Trophoblast cell (in vitro differentiated cells and primary cell): ENCODE data around the gene TMEM17.

Experiments used
- DNase-seq, 2 donors: peaks; one replicate each; pipeline ENCODE4 v3.0.0-alpha.2; 2016
- H2AFZ ChIP-seq: 2 replicates; pipeline ENCODE4 v1.6.1; 2013; ENCODE audit warnings: low read length, moderate library complexity, mild to moderate bottlenecking; ENCODE audit not compliant: insufficient read depth, poor library complexity
- H2AK5ac ChIP-seq: 2 replicates; pipeline ENCODE4 v1.6.1; 2013; ENCODE audit warnings: mild to moderate bottlenecking, low read length
- H2BK120ac ChIP-seq: 2 replicates; pipeline ENCODE4 v1.6.1; 2013; ENCODE audit warnings: low read length, mild to moderate bottlenecking, moderate library complexity; ENCODE audit not compliant: insufficient read depth, poor library complexity
- H2BK12ac ChIP-seq: 2 replicates; pipeline ENCODE4 v1.6.1; 2013; ENCODE audit warnings: mild to moderate bottlenecking, low read length, moderate library complexity
- H2BK5ac ChIP-seq: 2 replicates; pipeline ENCODE4 v1.6.1; 2013; ENCODE audit warnings: low read length, low read depth, moderate library complexity, mild to moderate bottlenecking; ENCODE audit not compliant: poor library complexity
- H3K14ac ChIP-seq: 2 replicates; pipeline ENCODE4 v1.6.1; 2013; ENCODE audit warnings: mild to moderate bottlenecking, low read length
- H3K18ac ChIP-seq: 2 replicates; pipeline ENCODE4 v1.6.1; 2013; ENCODE audit warnings: mild to moderate bottlenecking, low read length
- H3K23ac ChIP-seq: 2 replicates; pipeline ENCODE4 v1.6.1; 2013; ENCODE audit warnings: low read length
- H3K27ac ChIP-seq: 2 replicates; pipeline ENCODE4 v1.5.1; 2013; ENCODE audit warnings: low read depth, mild to moderate bottlenecking, inconsistent platforms, low read length, moderate library complexity
- H3K27me3 ChIP-seq: 2 replicates; pipeline ENCODE4 v1.6.1; 2013; ENCODE audit warnings: inconsistent platforms, mild to moderate bottlenecking, low read length, moderate library complexity; ENCODE audit not compliant: insufficient read depth
- H3K36me3 ChIP-seq, 2 experiments: 1 replicate in 1 of 2; 2 replicates in 1 of 2; pipeline ENCODE4 v1.6.1; 2013; ENCODE audit warnings: low read length in 2 of 2, mild to moderate bottlenecking in 2 of 2, moderate library complexity in 1 of 2; ENCODE audit not compliant: insufficient read depth in 2 of 2, control insufficient read depth in 1 of 2
- H3K4ac ChIP-seq: 2 replicates; pipeline ENCODE4 v1.6.1; 2013; ENCODE audit warnings: low read depth, mild to moderate bottlenecking, low read length, moderate library complexity
- H3K4me1 ChIP-seq, 2 experiments: 1 replicate in 1 of 2; 2 replicates in 1 of 2; pipeline ENCODE4 v1.6.1; 2013; ENCODE audit warnings: low read length in 2 of 2, mild to moderate bottlenecking in 2 of 2, moderate library complexity in 1 of 2; ENCODE audit not compliant: insufficient read depth in 2 of 2, control insufficient read depth in 1 of 2
- H3K4me2 ChIP-seq: 2 replicates; pipeline ENCODE4 v1.6.1; 2013; ENCODE audit warnings: inconsistent platforms, mild to moderate bottlenecking, low read length, moderate library complexity
- H3K4me3 ChIP-seq: 2 replicates; pipeline ENCODE4 v1.5.1; 2013; ENCODE audit warnings: mild to moderate bottlenecking, low read depth, low read length, inconsistent platforms
- H3K79me1 ChIP-seq: one replicate; pipeline ENCODE4 v1.6.1; 2013; ENCODE audit warnings: low read length
- H3K79me2 ChIP-seq: 2 replicates; pipeline ENCODE4 v1.6.1; 2013; ENCODE audit warnings: low read length, mild to moderate bottlenecking; ENCODE audit not compliant: control insufficient read depth, insufficient read depth, poor library complexity
- H3K9ac ChIP-seq: 2 replicates; pipeline ENCODE4 v1.6.1; 2013; ENCODE audit warnings: mild to moderate bottlenecking, low read length
- H3K9me3 ChIP-seq: 2 replicates; pipeline ENCODE4 v1.6.1; 2013; ENCODE audit warnings: low read depth, mild to moderate bottlenecking, control low read depth, inconsistent platforms, low read length; ENCODE audit not compliant: insufficient read depth
- H4K12ac ChIP-seq: 2 replicates; pipeline ENCODE4 v1.6.1; 2013; ENCODE audit warnings: low read depth, mild to moderate bottlenecking, low read length, moderate library complexity
- H4K8ac ChIP-seq: 2 replicates; pipeline ENCODE4 v1.6.1; 2013; ENCODE audit warnings: low read depth, mild to moderate bottlenecking, low read length, moderate library complexity
- H4K91ac ChIP-seq: one replicate; pipeline ENCODE4 v1.6.1; 2013; ENCODE audit warnings: low read depth, mild to moderate bottlenecking, low read length, moderate library complexity
- WGBS: extraction: QIAGEN DNeasy Blood & Tissue Kit; methylation state at CpG from one replicate; pipeline ENCODE4 v1.1.7; 2013; ENCODE audit warnings: missing lambda C conversion rate; ENCODE audit not compliant: insufficient read length, insufficient coverage; ENCODE audit errors: extremely low coverage; 5-methylcytosine and 5-hydroxymethylcytosine counted together

TMEM17 gene

DNA sequence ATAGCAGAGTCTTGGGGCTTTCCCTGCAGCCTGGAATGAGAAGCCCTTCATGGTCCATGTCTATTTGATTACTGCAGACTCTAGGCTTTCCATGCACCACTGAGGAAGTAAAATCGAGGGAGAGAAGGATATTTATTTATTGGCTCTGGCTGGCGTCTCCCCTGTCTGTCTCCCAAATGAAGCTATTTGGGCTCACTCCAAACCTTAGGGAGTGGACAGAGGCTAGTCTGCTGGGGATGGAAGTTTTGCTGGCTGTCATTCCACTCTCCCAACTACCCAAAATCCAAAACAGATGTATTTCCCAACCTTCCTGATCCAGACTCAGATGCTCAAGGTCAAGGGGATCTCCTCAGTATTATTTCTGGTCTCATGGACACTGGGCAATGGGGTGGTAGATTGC, 33.7 kb downstream of the TMEM17 start:
- no peak overlapping the region for H3K4me3 ChIP-seq
- H3K18ac ChIP-seq: no peak overlapping the region
- peaks cover 24 to 40% of the 10 kb centered on the region in 2 experiments for H3K4me1 ChIP-seq
- no peak overlapping the region for H3K4me2 ChIP-seq
- H4K12ac ChIP-seq: no peak overlapping the region
- H2BK120ac ChIP-seq: no peak overlapping the region
- no peaks in the 10 kb centered on the region for H3K27me3 ChIP-seq
- no peak overlapping the region for H3K23ac ChIP-seq
- no peak overlapping the region for H2BK5ac ChIP-seq
- no peak overlapping the region for H3K4ac ChIP-seq
- no peak overlapping the region for H2BK12ac ChIP-seq
- no peak overlapping the region for H3K27ac ChIP-seq
- no peaks in the 10 kb centered on the region for H3K9me3 ChIP-seq
- H3K79me2 ChIP-seq: peaks cover 2% of the 10 kb centered on the region
- no CpG with 5 or more reads among the region's 2 CpGs for WGBS
- H4K8ac ChIP-seq: no peak overlapping the region
- H2AFZ ChIP-seq: no peak overlapping the region
- DNase-seq: no peak
- H3K79me1 ChIP-seq: peaks cover 28% of the 10 kb centered on the region
- H4K91ac ChIP-seq: no peak overlapping the region
- H2AK5ac ChIP-seq: no peak overlapping the region
- no peaks in the 10 kb centered on the region for H3K36me3 ChIP-seq
- H3K9ac ChIP-seq: no peak overlapping the region
- no peak overlapping the region for H3K14ac ChIP-seq

DNA sequence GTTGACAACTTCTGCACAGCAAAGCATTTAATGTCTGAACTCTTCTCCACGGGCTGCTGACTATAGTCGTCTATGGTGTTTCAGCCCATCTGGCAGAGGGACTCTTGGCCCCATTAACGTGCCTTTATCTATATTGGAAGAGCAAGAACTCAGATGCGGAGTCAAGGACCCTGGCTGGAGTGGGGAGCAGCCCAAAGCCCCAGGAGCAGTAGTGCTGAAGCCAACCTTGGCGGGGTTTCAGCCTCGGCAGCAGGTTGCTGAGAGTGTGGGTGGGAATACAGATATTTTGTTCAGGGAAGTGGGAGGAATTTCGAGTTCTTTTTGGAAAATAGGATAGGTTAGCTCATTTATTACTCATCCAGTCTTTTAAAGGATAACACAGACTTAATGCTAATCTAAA, 34.2 kb downstream of the TMEM17 start:
- Histone ChIP-seq H3K27me3 (no peaks in the 10 kb centered on the region), H3K79me2 (peaks cover 2% of the 10 kb centered on the region), H2BK5ac (no peak overlapping the region), H3K9me3 (no peaks in the 10 kb centered on the region), H4K91ac (no peak overlapping the region), H3K4me3 (no peak overlapping the region), H4K12ac (no peak overlapping the region), H3K23ac (no peak overlapping the region), H3K4me2 (no peak overlapping the region), H4K8ac (no peak overlapping the region), H3K4me1 (peaks cover 22 to 39% of the 10 kb centered on the region in 2 experiments), H3K4ac (no peak overlapping the region), H3K18ac (no peak overlapping the region), H2AK5ac (no peak overlapping the region), H2AFZ (no peak overlapping the region), H2BK12ac (no peak overlapping the region), H3K9ac (no peak overlapping the region), H3K79me1 (peaks cover 25% of the 10 kb centered on the region), H3K36me3 (no peaks in the 10 kb centered on the region), H3K14ac (no peak overlapping the region), H3K27ac (no peak overlapping the region), H2BK120ac (no peak overlapping the region)
- DNase-seq: no peak
- WGBS: no CpG with 5 or more reads among the region's 7 CpGs

DNA sequence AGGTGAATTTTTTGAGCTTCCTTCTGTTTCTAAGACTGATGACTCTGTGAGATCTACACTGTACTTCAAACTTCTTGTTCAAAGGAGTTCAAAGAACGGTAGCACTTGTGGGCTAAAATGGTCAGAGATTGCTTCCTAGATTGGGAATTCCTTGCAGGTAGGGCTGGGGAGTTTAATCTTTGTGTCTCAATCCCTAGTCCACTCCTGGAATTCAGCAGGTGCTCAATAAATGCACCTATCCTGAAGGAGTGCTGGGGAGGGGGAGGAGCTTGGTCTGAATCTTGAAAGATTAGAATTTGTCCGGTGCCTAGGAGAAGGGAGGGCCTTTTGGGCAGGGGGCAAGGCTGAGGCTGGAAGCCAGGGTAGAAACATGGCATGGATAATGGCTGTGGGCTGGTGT, 34.6 kb downstream of the TMEM17 start:
- no peak overlapping the region for H3K14ac ChIP-seq
- H4K12ac ChIP-seq: no peak overlapping the region
- DNase-seq: no peak
- H3K27ac ChIP-seq: no peak overlapping the region
- peaks cover 2% of the 10 kb centered on the region for H3K79me2 ChIP-seq
- no peak overlapping the region for H3K4me2 ChIP-seq
- H3K9me3 ChIP-seq: no peaks in the 10 kb centered on the region
- H3K23ac ChIP-seq: no peak overlapping the region
- H3K27me3 ChIP-seq: no peaks in the 10 kb centered on the region
- no peak overlapping the region for H2BK120ac ChIP-seq
- H3K4me1 ChIP-seq: peaks cover 20 to 39% of the 10 kb centered on the region in 2 experiments
- no peak overlapping the region for H2AK5ac ChIP-seq
- H3K79me1 ChIP-seq: peaks cover 23% of the 10 kb centered on the region
- no peak overlapping the region for H2BK12ac ChIP-seq
- H4K8ac ChIP-seq: no peak overlapping the region
- H3K9ac ChIP-seq: no peak overlapping the region
- WGBS: no CpG with 5 or more reads among the region's 2 CpGs
- no peak overlapping the region for H2BK5ac ChIP-seq
- no peak overlapping the region for H4K91ac ChIP-seq
- no peaks in the 10 kb centered on the region for H3K36me3 ChIP-seq
- no peak overlapping the region for H2AFZ ChIP-seq
- no peak overlapping the region for H3K18ac ChIP-seq
- H3K4ac ChIP-seq: no peak overlapping the region
- H3K4me3 ChIP-seq: no peak overlapping the region

DNA sequence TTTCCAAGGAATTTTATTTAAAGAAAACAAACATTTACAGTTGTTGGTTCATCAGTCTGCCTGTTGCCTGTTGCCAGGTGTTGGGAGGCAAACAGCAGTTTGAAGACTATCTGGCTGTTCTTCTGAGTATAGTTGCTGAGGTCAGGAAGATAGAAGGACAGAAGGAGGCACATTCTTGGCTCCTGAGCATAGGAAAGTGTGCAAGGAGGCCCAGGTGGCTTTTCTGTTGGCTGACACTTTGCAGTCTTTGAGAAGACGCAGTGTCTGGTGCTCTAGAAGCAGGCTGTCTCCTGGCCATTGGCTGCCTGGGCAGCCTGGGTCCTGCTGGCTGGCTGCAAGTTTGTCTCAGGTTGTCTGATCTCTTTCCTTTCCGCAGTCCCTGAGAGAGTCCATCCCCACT, 36.4 kb downstream of the TMEM17 start:
- Histone ChIP-seq H2AK5ac (no peak overlapping the region), H3K14ac (no peak overlapping the region), H3K4me2 (no peak overlapping the region), H3K23ac (no peak overlapping the region), H3K4me1 (peaks cover 5 to 24% of the 10 kb centered on the region in 2 experiments), H2BK5ac (no peak overlapping the region), H2AFZ (no peak overlapping the region), H3K9me3 (no peaks in the 10 kb centered on the region), H3K27ac (no peak overlapping the region), H3K79me2 (no peaks in the 10 kb centered on the region), H3K9ac (no peak overlapping the region), H3K4me3 (no peak overlapping the region), H2BK12ac (no peak overlapping the region), H3K27me3 (no peaks in the 10 kb centered on the region), H3K4ac (no peak overlapping the region), H3K18ac (no peak overlapping the region), H4K91ac (no peak overlapping the region), H2BK120ac (peak overlapping the region; percentile 27), H3K79me1 (peaks cover 9% of the 10 kb centered on the region), H3K36me3 (no peaks in the 10 kb centered on the region), H4K8ac (no peak overlapping the region), H4K12ac (no peak overlapping the region)
- WGBS: no CpG with 5 or more reads among the region's 2 CpGs
- DNase-seq: no peak
